DND-41 (cell line): ENCODE measurements around the gene NECAP2.

Experiments
- ATAC-seq: fragments of 200-7000 bp; cut with Tn5 transposase; 3 replicates; pipeline ENCODE4 v1.9.1; 2021; ENCODE audit warnings: low read depth; ENCODE audit not compliant: insufficient read depth
- DNase-seq: peaks from one replicate; pipeline ENCODE4 v3.0.0-alpha.2; 2020
- H2AFZ ChIP-seq: 2 replicates; pipeline ENCODE4 v1.6.0; 2012; ENCODE audit warnings: low read depth, low read length
- H3K27ac ChIP-seq: 2 replicates; pipeline ENCODE4 v1.5.1; 2012; ENCODE audit warnings: low read length, inconsistent platforms
- H3K27me3 ChIP-seq: fragments of 200-600 bp; sonication (generic); 2 replicates; pipeline ENCODE4 v1.6.0; 2012; ENCODE audit warnings: low read length, mild to moderate bottlenecking, inconsistent platforms; ENCODE audit not compliant: insufficient read depth, poor library complexity
- H3K36me3 ChIP-seq: 2 replicates; pipeline ENCODE4 v1.5.1; 2012; ENCODE audit warnings: low read length, inconsistent platforms; ENCODE audit not compliant: insufficient read depth
- H3K4me1 ChIP-seq: 2 replicates; pipeline ENCODE4 v1.5.1; 2012; ENCODE audit warnings: mild to moderate bottlenecking, low read length; ENCODE audit not compliant: insufficient read depth
- H3K4me2 ChIP-seq: 2 replicates; pipeline ENCODE4 v1.6.0; 2012; ENCODE audit warnings: mild to moderate bottlenecking, moderate library complexity, low read length, inconsistent platforms; ENCODE audit not compliant: insufficient read depth
- H3K4me3 ChIP-seq, 2 experiments: fragments of 200-600 bp in 1 of 2; shearing (Covaris generic) in 1 of 2; 2 replicates each; pipeline ENCODE4 v1.5.1; 2012 to 2016; ENCODE audit warnings: inconsistent platforms in 2 of 2, low read length in 2 of 2, mild to moderate bottlenecking in 2 of 2, low read depth in 1 of 2, moderate library complexity in 1 of 2
- H3K79me2 ChIP-seq: 2 replicates; pipeline ENCODE4 v1.6.0; 2012; ENCODE audit warnings: low read length, inconsistent platforms; ENCODE audit not compliant: insufficient read depth
- H3K9ac ChIP-seq: 2 replicates; pipeline ENCODE4 v1.6.0; 2012; ENCODE audit warnings: low read depth, mild to moderate bottlenecking, inconsistent platforms, low read length, moderate library complexity
- H3K9me3 ChIP-seq: 2 replicates; pipeline ENCODE4 v1.5.1; 2012; ENCODE audit warnings: low read length, moderate library complexity, mild to moderate bottlenecking, inconsistent platforms; ENCODE audit not compliant: insufficient read depth, severe bottlenecking
- H4K20me1 ChIP-seq: 2 replicates; pipeline ENCODE4 v1.6.0; 2012; ENCODE audit warnings: low read length; ENCODE audit not compliant: insufficient read depth
- EZH2 ChIP-seq: IDR thresholded peaks from 3 replicates; pipeline ENCODE4 v1.6.1; 2012; ENCODE audit warnings: borderline replicate concordance, low read depth, mild to moderate bottlenecking, moderate library complexity, low read length, inconsistent platforms; ENCODE audit not compliant: severe bottlenecking
- TF ChIP-seq, protein P1 (sequence below): IDR thresholded peaks from 2 replicates; pipeline ENCODE4 v1.5.1; 2012; ENCODE audit warnings: borderline replicate concordance, low read length, moderate library complexity, mild to moderate bottlenecking; ENCODE audit not compliant: poor library complexity, severe bottlenecking; ENCODE audit errors: extremely low read depth

NECAP2 gene, protein sequence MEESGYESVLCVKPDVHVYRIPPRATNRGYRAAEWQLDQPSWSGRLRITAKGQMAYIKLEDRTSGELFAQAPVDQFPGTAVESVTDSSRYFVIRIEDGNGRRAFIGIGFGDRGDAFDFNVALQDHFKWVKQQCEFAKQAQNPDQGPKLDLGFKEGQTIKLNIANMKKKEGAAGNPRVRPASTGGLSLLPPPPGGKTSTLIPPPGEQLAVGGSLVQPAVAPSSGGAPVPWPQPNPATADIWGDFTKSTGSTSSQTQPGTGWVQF

DNA sequence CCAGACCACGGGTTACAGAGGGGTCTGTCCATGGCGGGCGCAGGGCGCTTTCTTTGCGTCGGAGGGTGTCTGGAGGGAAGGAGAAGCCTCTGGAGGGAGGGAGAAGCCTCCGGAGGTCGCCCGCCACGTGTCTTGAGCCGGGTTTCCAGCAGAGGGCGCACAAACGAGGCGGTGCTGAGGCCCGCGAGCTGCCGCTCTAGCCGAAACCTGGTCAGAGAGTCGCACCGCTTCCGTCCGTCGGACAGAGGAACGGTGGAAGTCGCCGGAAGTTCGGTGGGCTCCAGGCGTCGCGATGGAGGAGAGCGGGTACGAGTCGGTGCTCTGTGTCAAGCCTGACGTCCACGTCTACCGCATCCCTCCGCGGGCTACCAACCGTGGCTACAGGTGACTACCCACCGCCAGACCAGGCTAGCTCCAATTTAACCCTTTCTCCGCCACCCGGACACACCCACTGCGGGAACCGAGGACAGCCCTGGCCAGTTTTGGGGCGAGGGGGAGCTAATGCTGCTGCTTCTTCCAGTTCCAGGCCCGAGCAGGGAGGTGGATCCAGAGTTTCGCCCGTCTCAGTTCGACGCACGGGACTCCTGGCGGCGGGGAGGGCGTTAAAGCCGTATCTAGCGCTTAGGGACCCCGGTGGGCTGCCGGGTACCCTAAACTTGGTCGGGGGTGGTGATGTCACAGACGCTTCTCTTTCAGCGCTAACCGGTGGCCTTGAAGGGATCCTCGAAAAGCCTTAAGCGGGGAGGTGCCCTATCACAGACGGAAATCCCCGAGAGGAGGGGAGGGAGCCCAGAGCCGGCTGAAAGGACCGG, at the start of gene NECAP2:
TSS of gene NECAP2 (plus strand) at position 255 of the 812 bp plus-strand sequence. CDS start at position 293, 38 bp downstream.
- H3K4me2 ChIP-seq: peak within 1 kb of the TSS; percentile 90
- ATAC-seq (peak; percentile 92), DNase-seq (peak; percentile 95)
- H3K27ac ChIP-seq: peak within 1 kb of the TSS; percentile 91
- peaks cover 7% of the 10 kb centered on the region for H4K20me1 ChIP-seq
- H3K36me3 ChIP-seq: peaks cover 36% of the 10 kb centered on the region
- peak within 1 kb of the TSS; percentile 88 for H3K9ac ChIP-seq
- peak within 1 kb of the TSS; percentile 88 to 95 for H3K4me3 ChIP-seq
- H3K79me2 ChIP-seq: peaks cover 45% of the 10 kb centered on the region
- H2AFZ ChIP-seq: peak within 1 kb of the TSS; percentile 93
- no peak for TF ChIP-seq EZH2
- TF ChIP-seq, protein P1, sequence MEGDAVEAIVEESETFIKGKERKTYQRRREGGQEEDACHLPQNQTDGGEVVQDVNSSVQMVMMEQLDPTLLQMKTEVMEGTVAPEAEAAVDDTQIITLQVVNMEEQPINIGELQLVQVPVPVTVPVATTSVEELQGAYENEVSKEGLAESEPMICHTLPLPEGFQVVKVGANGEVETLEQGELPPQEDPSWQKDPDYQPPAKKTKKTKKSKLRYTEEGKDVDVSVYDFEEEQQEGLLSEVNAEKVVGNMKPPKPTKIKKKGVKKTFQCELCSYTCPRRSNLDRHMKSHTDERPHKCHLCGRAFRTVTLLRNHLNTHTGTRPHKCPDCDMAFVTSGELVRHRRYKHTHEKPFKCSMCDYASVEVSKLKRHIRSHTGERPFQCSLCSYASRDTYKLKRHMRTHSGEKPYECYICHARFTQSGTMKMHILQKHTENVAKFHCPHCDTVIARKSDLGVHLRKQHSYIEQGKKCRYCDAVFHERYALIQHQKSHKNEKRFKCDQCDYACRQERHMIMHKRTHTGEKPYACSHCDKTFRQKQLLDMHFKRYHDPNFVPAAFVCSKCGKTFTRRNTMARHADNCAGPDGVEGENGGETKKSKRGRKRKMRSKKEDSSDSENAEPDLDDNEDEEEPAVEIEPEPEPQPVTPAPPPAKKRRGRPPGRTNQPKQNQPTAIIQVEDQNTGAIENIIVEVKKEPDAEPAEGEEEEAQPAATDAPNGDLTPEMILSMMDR: peak; percentile 94
- H3K27me3 ChIP-seq: no peaks in the 10 kb centered on the region
- H3K4me1 ChIP-seq: peaks cover 24% of the 10 kb centered on the region
- no peaks in the 10 kb centered on the region for H3K9me3 ChIP-seq

DNA sequence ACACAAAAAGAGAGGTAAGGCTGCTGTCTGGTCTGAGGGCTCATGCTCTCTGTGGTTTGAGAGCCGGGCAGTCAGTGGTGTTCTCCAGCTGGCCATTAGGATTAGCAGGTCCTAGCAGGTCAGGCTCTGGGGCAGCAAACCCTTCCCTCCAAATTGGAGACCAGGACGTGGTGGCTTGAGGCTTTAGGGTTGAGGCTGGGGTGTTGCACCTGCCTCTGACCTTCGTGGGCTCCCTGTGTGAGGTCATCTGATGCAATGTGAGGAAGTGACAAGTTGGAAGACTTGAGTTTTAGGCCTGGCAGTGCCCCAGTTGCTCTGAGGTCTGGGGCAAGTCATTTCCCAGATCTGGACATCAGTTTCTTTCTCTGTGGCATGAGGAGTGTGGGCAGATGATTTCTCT, 49.1 kb upstream of the NECAP2 start:
- no peak overlapping the region for H3K4me2 ChIP-seq
- H3K9ac ChIP-seq: no peak overlapping the region
- ATAC-seq: no peak
- H3K9me3 ChIP-seq: no peaks in the 10 kb centered on the region
- no peak overlapping the region for H3K4me3 ChIP-seq
- no peak overlapping the region for H3K27ac ChIP-seq
- no peaks in the 10 kb centered on the region for H3K27me3 ChIP-seq
- peaks cover 79% of the 10 kb centered on the region for H3K79me2 ChIP-seq
- H4K20me1 ChIP-seq: peaks cover 86% of the 10 kb centered on the region
- no peak for DNase-seq
- no peak overlapping the region for H2AFZ ChIP-seq
- H3K4me1 ChIP-seq: peaks cover 2% of the 10 kb centered on the region
- H3K36me3 ChIP-seq: peaks cover 51% of the 10 kb centered on the region
- TF ChIP-seq, protein P1: no peak
- TF ChIP-seq EZH2: no peak

DNA sequence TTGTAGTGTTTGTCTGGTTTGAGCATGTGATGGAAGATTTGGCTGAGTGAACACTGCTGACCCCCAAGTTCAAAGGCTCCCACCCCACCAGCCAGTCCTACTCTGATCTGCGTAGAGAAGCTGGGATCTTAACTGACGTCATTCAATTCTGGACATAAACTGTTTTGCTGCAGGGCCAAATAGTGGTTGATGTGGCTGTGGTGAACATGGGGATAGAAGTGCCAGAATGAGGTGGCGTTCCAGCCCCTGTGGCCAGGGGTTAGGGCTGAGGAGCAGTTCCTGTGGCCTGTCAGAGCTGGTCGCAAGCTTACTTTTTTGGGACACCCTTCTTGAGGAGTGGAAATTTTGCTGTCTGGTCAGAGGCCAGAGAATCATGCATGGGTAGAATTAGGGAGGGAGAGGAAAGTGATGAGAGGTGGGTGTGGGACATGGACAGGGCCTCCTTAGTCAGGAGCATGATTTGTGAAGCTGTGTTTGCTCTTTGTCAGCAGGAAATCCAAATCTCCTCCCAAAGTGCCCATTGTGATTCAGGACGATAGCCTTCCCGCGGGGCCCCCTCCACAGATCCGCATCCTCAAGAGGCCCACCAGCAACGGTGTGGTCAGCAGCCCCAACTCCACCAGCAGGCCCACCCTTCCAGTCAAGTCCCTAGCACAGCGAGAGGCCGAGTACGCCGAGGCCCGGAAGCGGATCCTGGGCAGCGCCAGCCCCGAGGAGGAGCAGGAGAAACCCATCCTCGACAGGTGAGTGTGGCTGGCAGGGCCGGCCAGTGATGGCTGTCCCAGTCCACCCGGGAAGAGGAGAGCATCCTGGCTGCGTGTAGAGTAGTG, 47.6 kb upstream of the NECAP2 start:
- Histone ChIP-seq H3K79me2 (peaks cover 64% of the 10 kb centered on the region), H2AFZ (no peak overlapping the region), H4K20me1 (peaks cover 77% of the 10 kb centered on the region), H3K9me3 (no peaks in the 10 kb centered on the region), H3K27ac (no peak overlapping the region), H3K4me2 (no peak overlapping the region), H3K4me1 (no peaks in the 10 kb centered on the region), H3K4me3 (no peak overlapping the region), H3K9ac (no peak overlapping the region), H3K27me3 (no peaks in the 10 kb centered on the region), H3K36me3 (peaks cover 60% of the 10 kb centered on the region)
- ATAC-seq (no peak), DNase-seq (no peak)
- TF ChIP-seq, protein P1: no peak
- no peak for TF ChIP-seq EZH2
